Activated B cell treated with CpG ODN at 0.5 μM for 24 hours (primary cell): Measurements from ENCODE around the gene FGF21. TPM values are rescaled to one million over a fixed set of nuclear protein-coding genes. Genes with fewer than 3 reads are reported as not detected.
"Not testable (repeated sequence)": the region's sequence is repeated elsewhere in the genome, so short reads cannot be mapped to it uniquely, and the experiment has no call there.

Source experiments
- ATAC-seq: fragments of 200-7000 bp; cut with Tn5 transposase; one replicate; pipeline ENCODE4 v1.10.0; 2021; ENCODE audit warnings: low read depth, mild to moderate bottlenecking, moderate library complexity
- CTCF ChIA-PET: fragments of 350-600 bp; sonication (Branson Sonifier 250); formaldehyde crosslinking; loops from one replicate; lab custom pipeline; 2021; ENCODE audit warnings: antibody characterized with exemption; lab: Charles Lee
- POLR2A ChIA-PET: fragments of 350-600 bp; sonication (Branson Sonifier 250); formaldehyde crosslinking; loops from one replicate; lab custom pipeline; 2021; ENCODE audit warnings: antibody characterized with exemption; lab: Charles Lee
- DNase-seq: peaks from one replicate; pipeline ENCODE4 v3.0.0; 2022
- H3K27ac Mint-ChIP-seq: one replicate; pipeline ENCODE4 v1.8.0; 2020; ENCODE audit warnings: mixed read lengths
- H3K27me3 Mint-ChIP-seq: one replicate; pipeline ENCODE4 v1.8.0; 2021; ENCODE audit warnings: mixed read lengths
- H3K36me3 Mint-ChIP-seq: one replicate; pipeline ENCODE4 v1.8.0; 2021; ENCODE audit warnings: low read depth, mixed read lengths
- H3K4me1 Mint-ChIP-seq: one replicate; pipeline ENCODE4 v1.8.0; 2021; ENCODE audit warnings: mixed read lengths
- H3K4me3 Mint-ChIP-seq: one replicate; pipeline ENCODE4 v1.8.0; 2020; ENCODE audit warnings: mild to moderate bottlenecking, mixed read lengths
- H3K9me3 Mint-ChIP-seq: one replicate; pipeline ENCODE4 v1.8.0; 2020; ENCODE audit warnings: mixed read lengths
- CTCF ChIP-seq: fragments of 200-600 bp; IDR thresholded peaks from one replicate; pipeline ENCODE4 v1.8.0; 2022; ENCODE audit warnings: antibody characterized with exemption, mild to moderate bottlenecking
- intact Hi-C: fragments of 100-400 bp; cut with micrococcal nuclease; formaldehyde crosslinking; loops from one replicate; pipeline ENCODE4 v1.15.1; 2024
- total RNA-seq: library from RNA; stranded (reverse); gene quantifications from 2 replicates; pipeline ENCODE4 v1.2.3, GENCODE V29; 2022

FGF21 gene
- total RNA-seq, 1 donor from 2014 or later, result not detected

- H3K27ac Mint-ChIP-seq, result no peak overlapping the region
- no peak for TF ChIP-seq CTCF
- H3K4me1 Mint-ChIP-seq, result peaks cover 9% of the 10 kb centered on the region
- no peak overlapping the region for H3K4me3 Mint-ChIP-seq
- ChIA-PET POLR2A (no interaction called here), CTCF (no interaction called here)
- H3K9me3 Mint-ChIP-seq, result no peaks in the 10 kb centered on the region
- intact Hi-C loops, result no loop called here
- H3K36me3 Mint-ChIP-seq, result no peaks in the 10 kb centered on the region
- DNase-seq, result no peak
- no peak for ATAC-seq
- H3K27me3 Mint-ChIP-seq, result peaks cover 37% of the 10 kb centered on the region
Observed at GRCh38 chr19:48757741-48758144, 2.4 kb downstream of the FGF21 start.

- no peak for TF ChIP-seq CTCF
- intact Hi-C loops, result no loop called here
- H3K9me3 Mint-ChIP-seq, result no peaks in the 10 kb centered on the region
- peaks cover 18% of the 10 kb centered on the region for H3K27me3 Mint-ChIP-seq
- POLR2A ChIA-PET, result interaction anchor here (0.6 kb wide), 1 partner anchor 60 kb away, joined by 4 read pairs; no protein-coding TSS in a partner anchor
- ATAC-seq (no peak), DNase-seq (no peak)
- H3K4me3 Mint-ChIP-seq, result no peak overlapping the region
- H3K36me3 Mint-ChIP-seq, result no peaks in the 10 kb centered on the region
- CTCF ChIA-PET, result no interaction called here
- H3K27ac Mint-ChIP-seq, result no peak overlapping the region
- peaks cover 3% of the 10 kb centered on the region for H3K4me1 Mint-ChIP-seq
Observed at GRCh38 chr19:48760504-48761205, 5.3 kb downstream of the FGF21 start.

- H3K4me3 Mint-ChIP-seq, POLR2A ChIA-PET: not testable (repeated sequence)
Observed at GRCh38 chr19:48765816-48766215, 10.5 kb downstream of the FGF21 start.

GRCh38 chr19:48768171-48768753, 12.9 kb downstream of the FGF21 start:
- peaks cover 27% of the 10 kb centered on the region for H3K27me3 Mint-ChIP-seq
- DNase-seq, H3K27ac Mint-ChIP-seq, H3K4me1 Mint-ChIP-seq, intact Hi-C loops, ATAC-seq, H3K4me3 Mint-ChIP-seq, CTCF ChIA-PET, POLR2A ChIA-PET, H3K9me3 Mint-ChIP-seq, H3K36me3 Mint-ChIP-seq: not testable (repeated sequence)

More at GRCh38 chr19:48765816-48766215, 10.5 kb downstream of the FGF21 start:
- intact Hi-C loops, DNase-seq, H3K4me1 Mint-ChIP-seq, CTCF ChIA-PET, H3K27ac Mint-ChIP-seq, H3K36me3 Mint-ChIP-seq, ATAC-seq, H3K9me3 Mint-ChIP-seq: not testable (repeated sequence)
- H3K27me3 Mint-ChIP-seq, result peaks cover 30% of the 10 kb centered on the region

GRCh38 chr19:48768994-48769713, 13.8 kb downstream of the FGF21 start:
- ChIA-PET POLR2A (interaction anchor here (0.6 kb wide), 1 partner anchor 55 kb away, joined by 3 read pairs; no protein-coding TSS in a partner anchor), CTCF (no interaction called here)
- H3K4me1 Mint-ChIP-seq, result no peaks in the 10 kb centered on the region
- no peaks in the 10 kb centered on the region for H3K36me3 Mint-ChIP-seq
- peaks cover 27% of the 10 kb centered on the region for H3K27me3 Mint-ChIP-seq
- H3K9me3 Mint-ChIP-seq, result no peaks in the 10 kb centered on the region
- DNase-seq (no peak), ATAC-seq (no peak)
- H3K4me3 Mint-ChIP-seq, result no peak overlapping the region
- H3K27ac Mint-ChIP-seq, result no peak overlapping the region
- intact Hi-C loops, result no loop called here
- no peak for TF ChIP-seq CTCF

- intact Hi-C loops, result no loop called here
- ATAC-seq (no peak), DNase-seq (no peak)
- Mint-ChIP-seq H3K4me1 (no peaks in the 10 kb centered on the region), H3K36me3 (no peaks in the 10 kb centered on the region), H3K4me3 (no peak overlapping the region), H3K27ac (no peak overlapping the region), H3K27me3 (peaks cover 27% of the 10 kb centered on the region), H3K9me3 (no peaks in the 10 kb centered on the region)
- no peak for TF ChIP-seq CTCF
- ChIA-PET POLR2A (interaction anchor here (0.6 kb wide), 1 partner anchor 54 kb away, joined by 3 read pairs; no protein-coding TSS in a partner anchor), CTCF (no interaction called here)
Observed at GRCh38 chr19:48770266-48770665, 14.9 kb downstream of the FGF21 start.
